Stromal cell of bone marrow (primary cell): ENCODE results near the gene NAT14.
"Not testable (repeated sequence)": the region's sequence is repeated elsewhere in the genome, so short reads cannot be mapped to it uniquely, and the experiment has no call there.

ENCODE experiments used
- DNase-seq: peaks from one replicate; pipeline ENCODE4 v3.0.0-alpha.2; 2012; ENCODE audit warnings: low read depth

Gene NAT14

GRCh38 chr19:55503157-55503501, 18.1 kb downstream of the NAT14 start:
- no peak for DNase-seq

GRCh38 chr19:55503502-55504251, 18.7 kb downstream of the NAT14 start:
- peak; percentile 77 for DNase-seq

- no peak for DNase-seq
These were observed 19.2 kb downstream of the NAT14 start for GRCh38 chr19:55504252-55504603.

GRCh38 chr19:55504981-55505380, 20.0 kb downstream of the NAT14 start:
- DNase-seq = no peak

GRCh38 chr19:55508120-55508519, 23.1 kb downstream of the NAT14 start:
- no peak for DNase-seq

GRCh38 chr19:55516878-55517620, 32.1 kb downstream of the NAT14 start:
- peak; percentile 78 for DNase-seq

GRCh38 chr19:55519451-55520311, 34.7 kb downstream of the NAT14 start:
- DNase-seq = peak; percentile 67

- DNase-seq = no peak
These were observed 35.8 kb downstream of the NAT14 start for GRCh38 chr19:55520691-55521292.

- DNase-seq = no peak
These were observed 40.5 kb downstream of the NAT14 start for GRCh38 chr19:55525289-55526101.

- DNase-seq = no peak
These were observed 41.5 kb downstream of the NAT14 start for GRCh38 chr19:55526216-55527196.

GRCh38 chr19:55527197-55528029, 42.4 kb downstream of the NAT14 start:
- DNase-seq = no peak

- no peak for DNase-seq
These were observed 43.2 kb downstream of the NAT14 start for GRCh38 chr19:55528030-55528803.

GRCh38 chr19:55529636-55530234, 44.7 kb downstream of the NAT14 start:
- DNase-seq = no peak

GRCh38 chr19:55530996-55531395, 46.0 kb downstream of the NAT14 start:
- DNase-seq = no peak

GRCh38 chr19:55534280-55534679, 49.3 kb downstream of the NAT14 start:
- not testable (repeated sequence) for DNase-seq

- no peak for DNase-seq
These were observed 50.4 kb downstream of the NAT14 start for GRCh38 chr19:55535173-55535964.

GRCh38 chr19:55535965-55536350, 51.0 kb downstream of the NAT14 start:
- DNase-seq = no peak
